GM18867 (cell line): ENCODE measurements around the gene TRIM49.
"Not testable (repeated sequence)": the region's sequence is repeated elsewhere in the genome, so short reads cannot be mapped to it uniquely, and the experiment has no call there.

Source experiments
- ATAC-seq: cut with Tn5 transposase; IDR thresholded peaks from one replicate; pipeline ENCODE4 v1.9.1; 2021; ENCODE audit warnings: mild to moderate bottlenecking, moderate library complexity; ENCODE audit not compliant: unreplicated experiment

Gene TRIM49

GRCh38 chr11:89808475-89808874, at the start of gene TRIM49:
TRIM49 (minus strand) TSS chr11:89808575; CDS start chr11:89804469, 4,106 bp downstream.
- not testable (repeated sequence) for ATAC-seq

GRCh38 chr11:89826694-89827093, 18.3 kb upstream of the TRIM49 start:
- ATAC-seq, result not testable (repeated sequence)

- not testable (repeated sequence) for ATAC-seq
Observed at GRCh38 chr11:89820008-89820407, 11.6 kb upstream of the TRIM49 start.

GRCh38 chr11:89813535-89813934, 5.2 kb upstream of the TRIM49 start:
- ATAC-seq, result not testable (repeated sequence)

GRCh38 chr11:89787506-89788063, 20.8 kb downstream of the TRIM49 start:
- ATAC-seq, result not testable (repeated sequence)

- ATAC-seq, result not testable (repeated sequence)
Observed at GRCh38 chr11:89785726-89786125, 22.6 kb downstream of the TRIM49 start.

- not testable (repeated sequence) for ATAC-seq
Observed at GRCh38 chr11:89750822-89751221, 57.6 kb downstream of the TRIM49 start.
